SK-N-SH treated with all-trans-retinoic acid at 6 μM for 48 hours (cell line): ENCODE results near the gene MACF1.

Experiments used
- ZFP3 ChIP-seq: fragments of 250-450 bp; sonication (Bioruptor Pico); IDR thresholded peaks from 2 replicates; pipeline ENCODE4 v1.5.0; 2020; ENCODE audit warnings: mild to moderate bottlenecking, moderate library complexity
- ZNF70 ChIP-seq: fragments of 450-650 bp; formaldehyde crosslinking; IDR thresholded peaks from 2 replicates; pipeline ENCODE4 v1.5.0; 2020; ENCODE audit warnings: mild to moderate bottlenecking, moderate library complexity
- TF ChIP-seq, protein P1 (sequence below): fragments of 250-450 bp; sonication (Bioruptor Pico); IDR thresholded peaks from 2 replicates; pipeline ENCODE4 v1.8.0; 2020; ENCODE audit warnings: mild to moderate bottlenecking, moderate library complexity, borderline replicate concordance

DNA sequence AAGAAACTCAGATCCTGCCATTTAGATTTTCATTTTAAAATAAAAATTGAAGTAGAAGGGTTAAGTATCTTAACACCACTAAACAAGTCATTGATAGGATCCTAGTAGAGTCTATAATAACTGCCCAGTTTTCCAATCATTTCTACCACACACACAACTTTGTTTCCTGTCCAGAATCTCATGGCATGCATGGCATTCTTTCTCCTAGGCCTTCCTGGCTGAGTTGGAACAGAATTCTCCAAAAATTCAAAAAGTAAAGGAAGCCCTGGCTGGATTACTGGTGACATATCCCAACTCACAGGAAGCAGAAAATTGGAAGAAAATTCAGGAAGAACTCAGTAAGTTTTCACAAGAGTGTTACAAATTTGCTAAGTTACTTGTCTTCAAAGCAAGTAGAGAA, 175.5 kb downstream of the MACF1 start:
- TF ChIP-seq ZNF70 (CRISPR knock-in tag) (no peak), ZFP3 (CRISPR knock-in tag) (no peak)
- TF ChIP-seq, protein P1, sequence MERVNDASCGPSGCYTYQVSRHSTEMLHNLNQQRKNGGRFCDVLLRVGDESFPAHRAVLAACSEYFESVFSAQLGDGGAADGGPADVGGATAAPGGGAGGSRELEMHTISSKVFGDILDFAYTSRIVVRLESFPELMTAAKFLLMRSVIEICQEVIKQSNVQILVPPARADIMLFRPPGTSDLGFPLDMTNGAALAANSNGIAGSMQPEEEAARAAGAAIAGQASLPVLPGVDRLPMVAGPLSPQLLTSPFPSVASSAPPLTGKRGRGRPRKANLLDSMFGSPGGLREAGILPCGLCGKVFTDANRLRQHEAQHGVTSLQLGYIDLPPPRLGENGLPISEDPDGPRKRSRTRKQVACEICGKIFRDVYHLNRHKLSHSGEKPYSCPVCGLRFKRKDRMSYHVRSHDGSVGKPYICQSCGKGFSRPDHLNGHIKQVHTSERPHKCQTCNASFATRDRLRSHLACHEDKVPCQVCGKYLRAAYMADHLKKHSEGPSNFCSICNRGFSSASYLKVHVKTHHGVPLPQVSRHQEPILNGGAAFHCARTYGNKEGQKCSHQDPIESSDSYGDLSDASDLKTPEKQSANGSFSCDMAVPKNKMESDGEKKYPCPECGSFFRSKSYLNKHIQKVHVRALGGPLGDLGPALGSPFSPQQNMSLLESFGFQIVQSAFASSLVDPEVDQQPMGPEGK = no peak
